ENCODE measurements around the gene WDR82. TPM values are rescaled to one million over a fixed set of nuclear protein-coding genes. Genes with fewer than 3 reads are reported as not detected.

The WDR82 gene
- total RNA-seq, 3 donors from 2014 or later, result 49.6 to 53.1 (median 52.1) TPM

DNA sequence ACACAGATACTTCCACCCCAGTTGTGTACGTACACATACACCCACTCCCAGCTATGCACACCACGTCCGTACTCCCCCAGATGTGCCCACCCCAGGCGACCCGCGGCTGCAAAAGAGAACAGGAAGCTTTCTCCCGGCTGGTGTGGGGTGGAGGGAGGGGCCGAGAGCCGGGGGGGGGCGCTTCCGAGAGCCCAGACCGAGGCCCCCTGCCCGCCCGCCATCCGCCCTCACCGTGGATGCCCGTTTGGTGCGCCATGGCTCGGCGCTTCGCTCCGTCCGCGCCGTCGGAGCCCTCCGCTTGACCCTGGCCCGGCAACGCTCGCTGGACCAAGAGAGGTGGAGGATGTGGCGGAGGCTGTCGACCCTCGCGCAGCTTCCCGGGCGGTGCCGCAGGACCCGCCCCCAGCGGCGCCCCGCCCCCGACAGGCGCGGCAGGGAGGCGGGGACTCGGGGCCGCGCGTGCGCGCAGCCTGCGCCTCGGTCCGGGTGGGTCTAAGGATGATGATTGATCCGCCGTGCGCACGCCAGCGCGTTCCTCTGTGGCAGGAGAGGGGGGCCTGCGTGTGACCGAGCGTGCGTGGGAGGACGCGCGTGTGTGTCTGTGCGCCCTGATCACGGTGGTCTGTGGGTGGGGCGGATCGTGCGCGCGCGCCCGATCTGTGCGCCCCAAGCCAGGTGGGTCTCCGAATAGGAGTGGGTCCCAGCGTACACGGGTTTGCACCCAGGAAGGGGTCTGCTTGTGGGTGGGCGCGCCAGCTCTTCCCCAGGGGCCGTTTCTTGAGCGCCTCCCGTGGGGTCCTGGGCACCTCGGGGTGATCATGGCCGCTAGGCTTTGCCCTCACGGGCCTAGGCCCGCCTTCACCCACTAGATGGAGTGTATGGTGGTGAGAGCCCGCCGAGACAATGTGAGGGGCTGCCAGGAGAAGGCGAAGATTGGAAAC, 39.4 kb downstream of the WDR82 start, which contains the start of gene TWF2:
Gene TWF2 (minus strand): TSS at position 398 of the 941 bp plus-strand sequence. CDS start 142 bp downstream, at position 256.
- TF ChIP-seq, protein P1, sequence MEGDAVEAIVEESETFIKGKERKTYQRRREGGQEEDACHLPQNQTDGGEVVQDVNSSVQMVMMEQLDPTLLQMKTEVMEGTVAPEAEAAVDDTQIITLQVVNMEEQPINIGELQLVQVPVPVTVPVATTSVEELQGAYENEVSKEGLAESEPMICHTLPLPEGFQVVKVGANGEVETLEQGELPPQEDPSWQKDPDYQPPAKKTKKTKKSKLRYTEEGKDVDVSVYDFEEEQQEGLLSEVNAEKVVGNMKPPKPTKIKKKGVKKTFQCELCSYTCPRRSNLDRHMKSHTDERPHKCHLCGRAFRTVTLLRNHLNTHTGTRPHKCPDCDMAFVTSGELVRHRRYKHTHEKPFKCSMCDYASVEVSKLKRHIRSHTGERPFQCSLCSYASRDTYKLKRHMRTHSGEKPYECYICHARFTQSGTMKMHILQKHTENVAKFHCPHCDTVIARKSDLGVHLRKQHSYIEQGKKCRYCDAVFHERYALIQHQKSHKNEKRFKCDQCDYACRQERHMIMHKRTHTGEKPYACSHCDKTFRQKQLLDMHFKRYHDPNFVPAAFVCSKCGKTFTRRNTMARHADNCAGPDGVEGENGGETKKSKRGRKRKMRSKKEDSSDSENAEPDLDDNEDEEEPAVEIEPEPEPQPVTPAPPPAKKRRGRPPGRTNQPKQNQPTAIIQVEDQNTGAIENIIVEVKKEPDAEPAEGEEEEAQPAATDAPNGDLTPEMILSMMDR (IDR thresholded peaks at IDR 0.05), result peak in 1 of 3 donors; percentile 34
- peak in 2 of 3 donors; percentile 12 to 49 for TF ChIP-seq POLR2AphosphoS5 (IDR thresholded peaks at IDR 0.05)
- TF ChIP-seq POLR2A (IDR thresholded peaks at IDR 0.05), result no peak
- H3K27ac ChIP-seq, result peak within 1 kb of the TSS; percentile 94 to 95
- peaks cover 13 to 15% of the 10 kb centered on the region in 2 donors for H3K4me1 ChIP-seq
- no peaks in the 10 kb centered on the region for H3K27me3 ChIP-seq
- no peaks in the 10 kb centered on the region for H3K36me3 ChIP-seq
- DNase-seq (ENCODE audit: low spot score in 2 of 2), result peak in 1 of 2 donors; percentile 59
- H3K4me3 ChIP-seq, result peak within 1 kb of the TSS; percentile 70 to 96 (median 78)
- H3K9me3 ChIP-seq, result no peaks in the 10 kb centered on the region
- intact Hi-C loops (cut with DNase I; ENCODE audit: low total_unique reads), result loop anchor here (10.0 kb wide), 1 partner anchor 86 kb away; no protein-coding TSS in a partner anchor

DNA sequence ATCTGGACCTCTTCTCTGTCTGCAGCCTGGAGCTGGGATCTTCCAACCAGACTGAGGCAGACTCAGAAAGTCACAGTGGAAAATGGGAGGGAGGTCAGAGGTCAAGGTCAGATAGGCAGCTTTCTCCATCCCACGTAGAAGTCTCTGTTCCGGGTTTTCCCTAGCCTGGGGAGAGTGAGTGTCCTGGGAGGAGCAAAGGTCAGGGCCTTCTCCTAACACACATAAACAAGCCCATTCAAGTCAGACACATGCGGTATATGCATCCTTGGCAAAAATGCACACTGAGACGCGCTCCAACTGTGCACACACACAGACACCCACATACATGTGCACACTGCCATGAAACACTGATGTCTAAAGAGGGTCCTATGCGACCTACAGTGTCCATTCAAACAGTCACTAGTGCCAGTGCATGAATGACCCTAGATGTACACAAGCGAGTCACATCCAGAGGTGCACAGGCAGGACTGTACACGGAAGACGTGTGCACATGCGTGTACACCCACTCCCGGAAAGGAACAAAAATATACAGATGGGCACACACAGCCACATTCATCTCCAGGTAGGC, 40.2 kb downstream of the WDR82 start:
- DNase-seq (ENCODE audit: low spot score in 2 of 2), result no peak
- intact Hi-C loops (cut with DNase I; ENCODE audit: low total_unique reads), result loop anchor here (10.0 kb wide), 1 partner anchor 87 kb away; no protein-coding TSS in a partner anchor

DNA sequence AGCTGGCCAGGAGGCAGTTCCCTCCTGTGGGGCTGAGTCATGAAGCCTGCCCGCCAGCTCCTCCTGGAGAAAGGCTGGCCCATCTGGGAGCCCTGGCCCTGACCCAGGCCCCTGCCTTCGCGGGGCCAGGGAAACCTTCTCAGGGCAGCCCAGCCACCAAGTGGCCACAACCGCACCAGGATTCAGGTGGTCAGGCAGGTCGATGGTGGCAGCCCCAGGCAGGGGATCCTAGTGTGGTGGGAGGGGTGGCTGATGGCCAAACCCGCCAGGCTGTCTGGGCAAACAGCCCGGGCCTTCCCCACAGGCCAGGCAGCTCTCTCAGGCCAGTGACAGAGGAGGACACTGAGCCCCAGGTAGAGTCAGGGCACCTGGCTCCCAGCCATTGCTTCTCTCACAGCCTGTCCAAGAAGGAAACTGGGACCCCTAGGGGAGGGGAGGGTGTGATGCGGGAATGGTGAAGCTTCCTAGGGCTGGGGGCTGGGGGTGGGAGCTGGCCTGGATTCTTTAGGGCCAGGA, 40.7 kb downstream of the WDR82 start:
- intact Hi-C loops (cut with DNase I; ENCODE audit: low total_unique reads), result loop anchor here (10.0 kb wide), 1 partner anchor 87 kb away; no protein-coding TSS in a partner anchor

More for the DNA sequence above, 40.2 kb downstream of the WDR82 start:
- H3K4me3 ChIP-seq, result peak overlapping the region; percentile 70 to 96 (median 78)
- TF ChIP-seq POLR2A (IDR thresholded peaks at IDR 0.05), result no peak
- TF ChIP-seq, protein P1 (IDR thresholded peaks at IDR 0.05), result no peak
- no peaks in the 10 kb centered on the region for H3K36me3 ChIP-seq
- H3K27me3 ChIP-seq, result no peaks in the 10 kb centered on the region
- peaks cover 13 to 15% of the 10 kb centered on the region in 2 donors for H3K4me1 ChIP-seq
- no peaks in the 10 kb centered on the region for H3K9me3 ChIP-seq
- H3K27ac ChIP-seq, result peak overlapping the region; percentile 94 to 95

DNA sequence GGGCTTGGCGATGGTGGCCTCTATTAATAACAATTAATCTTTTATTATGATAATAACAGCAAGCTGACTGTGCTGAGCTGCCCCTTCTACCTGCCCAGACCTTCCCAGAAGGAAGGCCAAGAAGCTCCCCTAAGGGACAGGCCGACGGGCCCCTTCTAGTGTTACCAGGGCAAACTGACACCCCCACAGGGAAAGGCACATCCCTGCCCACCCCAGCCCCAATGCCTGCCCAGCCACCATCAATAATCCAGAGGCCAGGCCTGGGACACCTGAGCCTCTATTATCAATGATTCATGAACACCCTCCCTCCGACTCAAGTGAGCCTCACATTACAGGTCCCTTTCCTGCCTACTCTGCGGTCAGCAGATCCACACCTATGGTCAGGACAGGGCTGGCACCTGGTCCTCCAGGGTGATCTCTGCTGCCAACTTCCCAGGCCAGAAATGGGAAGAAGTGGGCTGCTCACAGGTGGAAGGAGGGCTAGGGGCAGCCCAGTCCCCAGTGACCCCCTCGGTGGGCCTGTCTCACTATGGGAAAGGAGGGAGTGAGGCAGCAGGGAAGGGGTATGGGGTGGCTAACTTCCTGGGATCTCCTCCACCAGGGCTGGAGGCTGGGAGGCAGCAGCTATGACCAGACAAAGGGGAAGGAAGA, 41.3 kb downstream of the WDR82 start:
- H3K4me3 ChIP-seq, result peak overlapping the region; percentile 70 to 96 (median 78)
- H3K4me1 ChIP-seq, result peaks cover 13 to 15% of the 10 kb centered on the region in 2 donors
- TF ChIP-seq POLR2AphosphoS5 (IDR thresholded peaks at IDR 0.05), result no peak
- TF ChIP-seq, protein P1 (IDR thresholded peaks at IDR 0.05), result no peak
- TF ChIP-seq POLR2A (IDR thresholded peaks at IDR 0.05), result no peak
- H3K27ac ChIP-seq, result peak overlapping the region; percentile 94 to 95
- H3K36me3 ChIP-seq, result no peaks in the 10 kb centered on the region
- intact Hi-C loops (cut with DNase I; ENCODE audit: low total_unique reads), result loop anchor here (10.0 kb wide), 1 partner anchor 88 kb away; no protein-coding TSS in a partner anchor
- no peak for DNase-seq (ENCODE audit: low spot score in 2 of 2)
- no peaks in the 10 kb centered on the region for H3K9me3 ChIP-seq
- H3K27me3 ChIP-seq, result no peaks in the 10 kb centered on the region

More for the DNA sequence above, 40.7 kb downstream of the WDR82 start:
- DNase-seq (ENCODE audit: low spot score in 2 of 2), result peak; percentile 86 to 88
- Histone ChIP-seq H3K4me3 (peak overlapping the region; percentile 70 to 96 (median 78)), H3K36me3 (no peaks in the 10 kb centered on the region), H3K27ac (peak overlapping the region; percentile 94 to 95), H3K9me3 (no peaks in the 10 kb centered on the region), H3K27me3 (no peaks in the 10 kb centered on the region), H3K4me1 (peaks cover 13 to 15% of the 10 kb centered on the region in 2 donors)
- peak; percentile 34 to 53 (median 34) for TF ChIP-seq POLR2AphosphoS5 (IDR thresholded peaks at IDR 0.05)
- TF ChIP-seq, protein P1 (IDR thresholded peaks at IDR 0.05), result no peak
